Nephron (organoid): ENCODE measurements around the gene DLGAP1.

Source experiments
- H3K27ac Mint-ChIP-seq, 3 experiments: 2 replicates each; pipeline ENCODE4 v1.8.0; 2020; ENCODE audit warnings: mixed read lengths in 3 of 3, mild to moderate bottlenecking in 2 of 3, moderate library complexity in 1 of 3
- H3K27me3 Mint-ChIP-seq: 2 replicates; pipeline ENCODE4 v1.8.0; 2021; ENCODE audit warnings: low read depth, mild to moderate bottlenecking, moderate library complexity, mixed read lengths
- H3K36me3 Mint-ChIP-seq: 2 replicates; pipeline ENCODE4 v1.8.0; 2020; ENCODE audit warnings: low read depth, mixed read lengths
- H3K4me1 Mint-ChIP-seq: 2 replicates; pipeline ENCODE4 v1.8.0; 2020; ENCODE audit warnings: mixed read lengths
- H3K4me3 Mint-ChIP-seq, 3 experiments: 2 replicates each; pipeline ENCODE4 v1.8.0; 2020; ENCODE audit warnings: mild to moderate bottlenecking in 3 of 3, mixed read lengths in 3 of 3, moderate library complexity in 2 of 3
- H3K9me3 Mint-ChIP-seq: 2 replicates; pipeline ENCODE4 v1.8.0; 2020; ENCODE audit warnings: mixed read lengths
- CTCF ChIP-seq, 3 experiments: fragments of 200-600 bp; sonication (generic); IDR thresholded peaks; one replicate each; pipeline ENCODE4 v1.5.0; 2021; ENCODE audit warnings: antibody characterized with exemption in 3 of 3; ENCODE audit not compliant: unreplicated experiment in 3 of 3

DLGAP1 gene

GRCh38 chr18:3691705-3692104 is 763.4 kb downstream of the DLGAP1 start:
- peaks cover 16% of the 10 kb centered on the region for H3K4me1 Mint-ChIP-seq
- H3K4me3 Mint-ChIP-seq: no peak overlapping the region
- H3K9me3 Mint-ChIP-seq: peaks cover 10% of the 10 kb centered on the region
- peaks cover 2% of the 10 kb centered on the region for H3K36me3 Mint-ChIP-seq
- H3K27me3 Mint-ChIP-seq: no peaks in the 10 kb centered on the region
- H3K27ac Mint-ChIP-seq: peak overlapping the region; percentile 49 to 83 (median 78)
- no peak for TF ChIP-seq CTCF (IDR thresholded peaks at IDR 0.05; ENCODE audit: unreplicated experiment in 3 of 3)

DNA sequence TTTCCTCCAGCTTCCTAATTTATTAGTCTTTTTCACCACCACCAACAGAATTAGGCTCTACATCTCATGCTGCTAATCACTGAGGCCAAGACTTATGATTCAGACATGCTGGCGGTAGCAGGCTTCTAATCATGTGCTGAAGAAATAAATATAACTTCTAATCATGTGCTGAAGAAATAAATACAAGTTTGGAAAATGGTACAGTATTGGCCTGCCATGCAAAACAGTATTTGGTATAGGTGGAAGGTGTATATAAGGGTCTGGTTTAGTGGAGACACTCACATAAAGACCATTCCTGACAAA is 764.4 kb downstream of the DLGAP1 start:
- no peak overlapping the region for H3K4me3 Mint-ChIP-seq
- peak overlapping the region in 1 of 3 experiments; percentile 51 for H3K27ac Mint-ChIP-seq
- peaks cover 16% of the 10 kb centered on the region for H3K4me1 Mint-ChIP-seq
- no peak for TF ChIP-seq CTCF (IDR thresholded peaks at IDR 0.05; ENCODE audit: unreplicated experiment in 3 of 3)
- no peaks in the 10 kb centered on the region for H3K9me3 Mint-ChIP-seq
- no peaks in the 10 kb centered on the region for H3K27me3 Mint-ChIP-seq
- H3K36me3 Mint-ChIP-seq: peaks cover 4% of the 10 kb centered on the region

DNA sequence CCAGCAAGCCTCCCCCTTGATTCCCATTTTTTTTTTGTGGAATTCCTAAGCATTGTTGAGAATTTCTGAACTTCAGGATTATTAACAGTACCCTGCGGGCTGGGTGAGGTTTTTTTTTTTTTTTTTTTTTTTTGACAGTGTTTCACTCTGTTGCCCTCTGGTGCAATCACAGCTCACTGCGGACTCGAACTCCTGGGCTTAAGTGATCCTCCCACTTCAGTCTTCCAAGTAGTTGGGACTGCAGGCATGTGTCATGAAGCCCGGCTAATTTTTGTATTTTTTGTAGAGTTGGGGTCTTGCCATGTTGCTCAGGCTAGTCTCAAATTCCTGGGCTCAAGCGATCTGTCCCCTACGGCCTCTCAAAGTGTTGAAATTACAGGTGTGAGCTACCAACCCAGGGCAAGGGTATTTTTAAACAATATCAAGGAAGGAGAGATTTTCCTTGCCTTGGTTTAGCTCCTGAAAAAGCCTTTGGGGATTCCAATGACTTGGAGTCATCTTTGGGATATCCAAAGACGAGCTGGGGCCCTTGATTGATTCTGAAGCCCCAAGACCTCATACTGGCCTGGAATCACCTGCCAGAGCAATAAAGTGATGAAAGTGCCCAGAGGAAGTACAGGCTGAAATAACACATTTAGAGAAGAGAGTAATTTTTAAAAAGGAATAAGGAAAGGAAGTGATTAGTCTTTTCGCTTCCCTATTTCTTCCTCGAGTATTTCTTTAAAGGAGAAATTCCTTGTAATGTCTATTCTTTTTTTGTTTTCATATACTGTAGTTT is 764.9 kb downstream of the DLGAP1 start:
- Mint-ChIP-seq H3K4me3 (no peak overlapping the region), H3K27ac (peak overlapping the region; percentile 51 to 77 (median 76)), H3K36me3 (peaks cover 4% of the 10 kb centered on the region), H3K4me1 (peaks cover 16% of the 10 kb centered on the region), H3K27me3 (no peaks in the 10 kb centered on the region), H3K9me3 (no peaks in the 10 kb centered on the region)
- TF ChIP-seq CTCF (IDR thresholded peaks at IDR 0.05; ENCODE audit: unreplicated experiment in 3 of 3): no peak

GRCh38 chr18:3689091-3689490 is 766.0 kb downstream of the DLGAP1 start:
- H3K4me1 Mint-ChIP-seq: peaks cover 16% of the 10 kb centered on the region
- no peak for TF ChIP-seq CTCF (IDR thresholded peaks at IDR 0.05; ENCODE audit: unreplicated experiment in 3 of 3)
- H3K9me3 Mint-ChIP-seq: no peaks in the 10 kb centered on the region
- peak overlapping the region; percentile 72 to 96 (median 77) for H3K27ac Mint-ChIP-seq
- peaks cover 4% of the 10 kb centered on the region for H3K36me3 Mint-ChIP-seq
- no peaks in the 10 kb centered on the region for H3K27me3 Mint-ChIP-seq
- no peak overlapping the region for H3K4me3 Mint-ChIP-seq

- TF ChIP-seq CTCF (IDR thresholded peaks at IDR 0.05; ENCODE audit: unreplicated experiment in 3 of 3): no peak
- H3K27ac Mint-ChIP-seq: peak overlapping the region; percentile 72 to 96 (median 77)
- no peaks in the 10 kb centered on the region for H3K27me3 Mint-ChIP-seq
- no peak overlapping the region for H3K4me3 Mint-ChIP-seq
- peaks cover 16% of the 10 kb centered on the region for H3K4me1 Mint-ChIP-seq
- H3K9me3 Mint-ChIP-seq: no peaks in the 10 kb centered on the region
- H3K36me3 Mint-ChIP-seq: peaks cover 4% of the 10 kb centered on the region
Measured at GRCh38 chr18:3688690-3689089, 766.4 kb downstream of the DLGAP1 start.

DNA sequence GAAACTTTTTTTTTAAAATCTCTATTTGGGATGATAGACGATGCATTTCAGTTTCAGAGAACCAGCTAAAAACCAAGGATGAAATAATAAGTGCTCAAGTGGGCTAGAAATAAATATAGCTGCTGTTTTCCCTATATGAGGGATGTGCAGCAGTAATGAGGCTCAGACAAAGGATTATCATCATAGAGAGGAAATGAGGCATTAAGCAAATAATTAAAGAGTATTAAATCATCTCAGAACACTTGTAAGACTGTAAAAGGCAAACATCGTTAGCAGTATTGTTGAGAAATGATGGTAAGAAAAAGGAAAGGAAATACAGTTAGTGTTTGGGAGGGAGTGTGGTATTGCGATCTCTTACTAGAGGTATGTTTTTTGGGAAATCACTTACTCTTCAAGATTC is 771.6 kb downstream of the DLGAP1 start:
- H3K27ac Mint-ChIP-seq: no peak overlapping the region
- TF ChIP-seq CTCF (IDR thresholded peaks at IDR 0.05; ENCODE audit: unreplicated experiment in 3 of 3): no peak
- H3K9me3 Mint-ChIP-seq: peaks cover 4% of the 10 kb centered on the region
- no peaks in the 10 kb centered on the region for H3K27me3 Mint-ChIP-seq
- peaks cover 4% of the 10 kb centered on the region for H3K36me3 Mint-ChIP-seq
- H3K4me3 Mint-ChIP-seq: no peak overlapping the region
- H3K4me1 Mint-ChIP-seq: peaks cover 5% of the 10 kb centered on the region
